CD4-positive, alpha-beta T cell treated with Interferon alpha-2 for 1 hour (primary cell): Measurements from ENCODE around the gene HSD17B4.
"Not testable (repeated sequence)": the region's sequence is repeated elsewhere in the genome, so short reads cannot be mapped to it uniquely, and the experiment has no call there.

Source experiments
- DNase-seq, 2 donors: peaks; one replicate each; pipeline ENCODE4 v3.0.0-alpha.2; 2020 to 2022

HSD17B4 gene, protein sequence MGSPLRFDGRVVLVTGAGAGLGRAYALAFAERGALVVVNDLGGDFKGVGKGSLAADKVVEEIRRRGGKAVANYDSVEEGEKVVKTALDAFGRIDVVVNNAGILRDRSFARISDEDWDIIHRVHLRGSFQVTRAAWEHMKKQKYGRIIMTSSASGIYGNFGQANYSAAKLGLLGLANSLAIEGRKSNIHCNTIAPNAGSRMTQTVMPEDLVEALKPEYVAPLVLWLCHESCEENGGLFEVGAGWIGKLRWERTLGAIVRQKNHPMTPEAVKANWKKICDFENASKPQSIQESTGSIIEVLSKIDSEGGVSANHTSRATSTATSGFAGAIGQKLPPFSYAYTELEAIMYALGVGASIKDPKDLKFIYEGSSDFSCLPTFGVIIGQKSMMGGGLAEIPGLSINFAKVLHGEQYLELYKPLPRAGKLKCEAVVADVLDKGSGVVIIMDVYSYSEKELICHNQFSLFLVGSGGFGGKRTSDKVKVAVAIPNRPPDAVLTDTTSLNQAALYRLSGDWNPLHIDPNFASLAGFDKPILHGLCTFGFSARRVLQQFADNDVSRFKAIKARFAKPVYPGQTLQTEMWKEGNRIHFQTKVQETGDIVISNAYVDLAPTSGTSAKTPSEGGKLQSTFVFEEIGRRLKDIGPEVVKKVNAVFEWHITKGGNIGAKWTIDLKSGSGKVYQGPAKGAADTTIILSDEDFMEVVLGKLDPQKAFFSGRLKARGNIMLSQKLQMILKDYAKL

DNA sequence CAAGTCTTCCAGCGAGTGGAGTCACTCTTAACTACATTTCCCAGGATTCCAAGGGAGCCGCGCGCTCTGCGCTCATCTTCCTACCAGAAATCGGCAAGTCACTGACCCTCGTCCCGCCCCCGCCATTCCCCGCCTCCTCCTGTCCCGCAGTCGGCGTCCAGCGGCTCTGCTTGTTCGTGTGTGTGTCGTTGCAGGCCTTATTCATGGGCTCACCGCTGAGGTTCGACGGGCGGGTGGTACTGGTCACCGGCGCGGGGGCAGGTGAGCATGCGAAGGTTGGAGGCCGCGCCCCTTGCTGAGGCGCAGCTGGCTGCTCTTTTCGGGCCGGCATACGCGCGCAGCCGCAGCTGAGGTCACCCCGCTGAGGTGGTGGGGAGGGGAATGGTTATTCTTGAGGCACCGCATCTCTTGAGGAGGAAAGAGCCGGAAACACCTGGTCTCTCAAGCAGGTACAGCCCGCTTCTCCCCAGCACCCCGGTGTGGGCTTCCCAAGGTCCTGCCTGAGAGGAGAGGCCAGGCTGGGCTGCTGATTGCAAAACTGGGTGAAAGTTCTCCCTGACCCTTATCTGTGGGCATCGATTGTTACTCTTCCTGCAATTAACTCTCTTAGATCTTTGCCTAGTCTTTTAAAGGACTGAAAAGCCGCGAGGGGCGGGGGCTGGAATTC, at the start of gene HSD17B4:
HSD17B4 (plus strand) TSS at position 125 of the 667 bp plus-strand sequence; CDS start at position 204, 79 bp downstream.
- peak; percentile 78 to 82 for DNase-seq

DNA sequence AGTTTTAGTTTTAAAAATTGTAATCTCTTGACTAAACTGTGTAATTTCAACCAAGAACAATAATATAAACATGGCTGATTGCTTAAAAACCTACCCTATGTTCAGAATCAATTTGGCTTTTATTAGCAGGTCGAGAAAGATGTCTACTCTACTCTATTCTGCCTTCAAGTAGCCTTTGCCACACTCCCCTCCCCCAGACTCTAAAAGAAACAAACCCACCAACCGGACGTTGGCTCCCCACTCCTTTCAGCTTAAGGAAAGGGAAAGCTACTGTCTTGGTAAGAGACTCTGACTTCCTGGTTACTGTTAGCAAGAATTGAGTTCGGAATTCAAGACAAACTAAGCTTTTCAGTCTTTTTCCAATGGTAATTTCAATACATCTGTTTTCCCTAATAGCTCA, 49.7 kb upstream of the HSD17B4 start:
- DNase-seq: no peak

DNA sequence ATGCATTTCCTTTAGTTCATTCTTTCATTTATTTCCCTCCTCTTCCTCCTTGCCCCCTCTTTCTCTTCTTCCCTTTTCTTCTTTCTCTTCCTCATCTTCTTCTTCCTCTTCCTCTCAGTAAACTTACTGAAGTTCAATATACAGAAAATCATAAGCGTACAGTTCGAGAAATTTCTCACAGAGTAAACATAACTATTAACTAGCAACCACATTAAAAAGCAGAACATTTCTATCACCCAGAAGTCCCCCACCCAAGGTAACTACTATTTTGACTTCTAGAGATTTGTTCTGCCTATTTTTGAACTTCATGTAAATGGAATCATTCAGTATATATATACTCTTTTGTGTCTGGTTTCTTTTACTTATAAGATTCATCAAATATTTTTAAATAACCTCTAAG, 48.3 kb upstream of the HSD17B4 start:
- no peak for DNase-seq

- no peak for DNase-seq
Observed at GRCh38 chr5:119405419-119405818, 46.9 kb upstream of the HSD17B4 start.

DNA sequence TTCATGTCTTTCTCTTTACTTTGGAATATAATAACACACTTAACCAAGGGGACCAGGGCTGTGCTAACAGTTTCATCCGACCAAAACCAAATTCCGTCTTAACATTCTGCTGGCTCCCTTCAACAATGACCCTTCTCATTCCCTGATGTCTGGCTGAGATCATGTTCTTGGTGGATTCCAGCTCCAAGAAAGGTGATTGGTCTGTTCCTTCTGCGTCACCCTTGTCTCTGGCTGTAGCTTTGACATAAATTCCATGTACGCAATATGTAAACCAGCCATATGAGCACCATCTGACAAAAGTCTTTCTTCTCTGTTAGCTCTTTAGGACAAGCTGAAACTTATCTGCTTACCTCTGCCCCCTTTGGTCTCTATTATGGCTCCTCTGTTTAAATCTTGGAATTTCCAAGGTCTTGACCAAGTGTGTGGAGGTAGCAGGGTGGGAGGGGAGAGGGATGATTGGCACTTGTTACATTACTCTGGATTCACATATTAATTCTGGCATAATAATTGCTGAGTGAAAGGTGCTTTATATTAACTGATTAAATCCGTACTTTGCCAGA, 45.7 kb upstream of the HSD17B4 start:
- no peak for DNase-seq

DNA sequence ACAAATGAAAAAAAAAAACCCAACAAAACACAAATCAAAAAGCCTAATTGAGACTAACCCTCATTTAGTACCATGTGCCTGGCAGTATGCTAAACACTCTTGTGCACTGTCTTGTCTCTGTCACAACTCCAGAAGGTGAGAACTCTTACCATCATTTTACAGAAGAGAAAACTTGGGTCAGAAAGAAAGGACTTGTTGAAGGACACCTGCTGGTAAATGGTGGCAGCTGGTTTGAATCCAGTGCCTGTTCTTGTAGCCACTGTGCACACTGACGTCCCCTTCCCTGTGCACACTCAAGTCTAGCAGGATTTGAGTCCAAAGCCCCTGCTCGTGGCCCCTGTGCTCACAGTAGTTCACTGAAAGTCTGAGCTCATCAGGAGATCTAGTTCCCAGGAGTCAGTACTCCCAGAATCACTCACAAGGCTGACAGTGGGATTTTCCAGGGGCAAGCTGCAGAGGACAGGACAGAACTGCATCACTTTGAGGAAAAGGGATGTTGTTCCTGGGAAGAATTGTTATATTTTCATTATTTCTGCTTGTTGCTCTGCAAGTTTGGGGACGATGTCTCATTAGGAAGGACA, 43.0 kb upstream of the HSD17B4 start:
- DNase-seq: peak in 1 of 2 donors; percentile 33

DNA sequence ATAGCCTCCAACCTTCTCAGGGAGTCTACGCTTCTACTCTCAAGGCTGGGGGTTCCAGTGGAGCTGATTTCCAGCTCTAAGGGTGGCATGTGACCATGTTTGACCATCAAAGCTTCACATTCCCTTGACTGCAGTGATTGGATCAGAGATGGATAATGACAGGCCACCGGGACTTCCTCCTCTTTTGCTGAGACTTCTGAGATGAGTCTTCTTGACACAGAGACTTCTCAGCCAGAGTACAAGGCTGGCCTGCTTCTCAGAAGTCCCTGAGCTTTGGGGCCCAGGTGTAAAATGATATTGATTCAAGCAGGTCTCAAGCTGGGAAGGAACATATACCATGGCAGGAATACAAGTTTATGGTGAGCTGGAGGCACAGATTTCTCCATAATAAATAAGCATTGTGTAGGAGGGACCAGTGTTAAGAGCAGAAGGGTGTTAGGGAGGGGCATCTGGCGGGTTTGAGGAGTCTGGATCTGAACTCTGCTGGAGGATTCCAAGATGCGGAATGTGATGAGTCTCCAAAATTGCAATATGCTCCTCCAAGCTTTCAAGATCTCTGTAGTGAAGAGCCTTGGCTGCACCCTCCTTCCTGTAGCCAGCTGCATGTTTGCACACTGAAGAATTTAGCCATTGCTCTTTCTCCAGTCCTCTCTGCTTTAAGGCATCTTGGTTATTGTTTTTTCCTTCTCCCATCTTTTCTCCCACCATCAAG, 41.7 kb upstream of the HSD17B4 start:
- DNase-seq: no peak

DNA sequence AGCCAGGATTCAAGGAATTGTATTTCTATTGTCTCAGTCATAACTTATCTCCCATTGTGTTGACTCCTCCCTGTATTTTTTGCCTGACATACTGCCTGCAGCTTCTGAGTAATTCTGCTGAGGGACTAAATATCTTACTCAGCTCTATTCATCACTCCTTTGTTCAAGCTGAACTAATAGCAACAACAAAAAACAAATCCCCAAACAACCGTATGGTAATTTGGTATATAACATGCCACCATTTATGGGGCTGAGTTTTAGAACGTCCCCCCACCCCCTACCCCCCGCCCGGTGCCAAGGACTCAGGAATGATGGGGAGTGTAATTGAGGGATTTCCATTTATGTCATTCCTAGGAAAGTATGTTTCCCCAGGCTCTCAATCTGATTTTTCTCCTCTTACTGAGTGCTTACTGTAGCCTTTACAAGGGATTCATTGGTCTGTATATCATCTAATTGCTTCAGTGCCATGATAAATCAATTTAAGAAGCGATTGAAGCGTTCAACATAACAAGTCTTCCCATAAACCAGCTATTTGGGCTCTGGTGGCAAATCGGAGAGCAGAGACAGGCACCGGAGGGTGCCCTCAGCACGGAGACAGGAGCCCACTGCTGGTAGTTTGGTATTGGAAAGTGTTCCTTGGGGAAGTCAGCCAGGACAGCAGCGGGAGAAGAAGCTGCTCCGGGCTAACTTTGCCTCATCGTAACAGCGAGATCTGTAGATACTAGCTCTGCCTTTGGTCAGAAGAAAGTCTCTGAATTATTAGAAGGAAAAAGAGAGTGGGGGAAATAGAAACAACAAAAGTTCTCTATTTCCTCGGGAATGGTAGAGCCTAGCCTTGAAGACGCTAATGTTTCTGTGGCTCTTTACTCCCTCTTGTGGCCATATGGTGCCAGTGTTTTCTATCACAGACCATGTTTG, 40.7 kb upstream of the HSD17B4 start:
- DNase-seq: peak; percentile 74 to 84

GRCh38 chr5:119412279-119413227, 39.7 kb upstream of the HSD17B4 start:
- no peak for DNase-seq

GRCh38 chr5:119414124-119414734, 38.1 kb upstream of the HSD17B4 start:
- peak in 1 of 2 donors; percentile 46 for DNase-seq

DNA sequence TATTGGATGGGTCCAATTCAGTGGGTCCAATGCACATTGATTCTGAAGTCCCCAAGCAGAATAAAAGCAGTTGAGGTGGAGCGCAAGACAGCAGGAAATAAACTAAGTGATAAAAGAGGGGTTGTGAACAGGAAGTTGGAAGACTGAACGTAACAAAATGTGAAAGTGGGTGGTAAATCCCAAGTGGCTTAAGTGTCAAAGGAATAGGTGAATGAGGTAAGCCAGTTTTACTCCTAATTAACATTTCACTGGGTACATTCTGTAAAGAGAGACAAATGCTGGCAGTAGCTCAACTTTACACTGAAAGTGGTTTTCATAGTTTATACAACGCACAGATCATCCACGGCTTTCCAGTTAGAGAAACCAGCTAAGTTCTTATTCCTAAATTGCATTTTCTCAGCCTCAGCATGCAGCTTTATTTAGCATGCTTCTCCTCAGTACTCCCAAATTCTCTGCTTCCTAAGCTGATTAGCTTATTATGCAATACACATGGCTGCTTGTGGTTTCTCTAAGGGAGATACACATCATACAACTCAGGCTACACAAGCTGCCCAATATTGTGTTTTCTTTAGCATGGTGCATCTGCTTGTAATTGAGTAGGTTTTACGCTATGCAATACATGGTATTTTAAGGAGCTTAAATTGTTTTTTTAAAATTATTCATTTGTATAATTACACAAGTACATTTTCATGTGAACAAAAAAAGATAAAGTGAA, 34.2 kb upstream of the HSD17B4 start:
- no peak for DNase-seq

DNA sequence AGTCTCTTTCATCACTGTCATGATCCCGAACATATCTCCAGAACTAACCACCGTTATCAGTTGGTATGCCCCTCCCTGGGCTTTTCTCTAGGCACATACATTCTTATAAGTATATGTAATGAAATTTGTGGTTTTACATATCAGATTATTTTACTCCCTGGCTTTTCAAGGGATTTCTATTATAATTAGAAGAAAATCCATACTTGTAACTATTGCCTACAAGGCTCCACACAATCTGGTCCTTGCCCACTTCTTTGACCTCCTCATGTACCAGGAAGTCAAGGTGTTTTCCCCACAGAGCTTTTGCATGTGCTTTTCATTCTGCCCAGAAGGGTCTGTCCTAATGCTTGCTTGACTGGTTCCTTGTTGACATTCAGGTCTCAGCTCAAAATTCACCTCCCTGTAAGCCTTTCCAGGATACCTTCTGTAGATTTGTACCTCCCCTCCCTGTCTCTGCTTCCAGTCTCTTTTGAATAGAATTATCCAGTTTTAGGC, 33.6 kb upstream of the HSD17B4 start:
- peak in 1 of 2 donors; percentile 9 for DNase-seq

DNA sequence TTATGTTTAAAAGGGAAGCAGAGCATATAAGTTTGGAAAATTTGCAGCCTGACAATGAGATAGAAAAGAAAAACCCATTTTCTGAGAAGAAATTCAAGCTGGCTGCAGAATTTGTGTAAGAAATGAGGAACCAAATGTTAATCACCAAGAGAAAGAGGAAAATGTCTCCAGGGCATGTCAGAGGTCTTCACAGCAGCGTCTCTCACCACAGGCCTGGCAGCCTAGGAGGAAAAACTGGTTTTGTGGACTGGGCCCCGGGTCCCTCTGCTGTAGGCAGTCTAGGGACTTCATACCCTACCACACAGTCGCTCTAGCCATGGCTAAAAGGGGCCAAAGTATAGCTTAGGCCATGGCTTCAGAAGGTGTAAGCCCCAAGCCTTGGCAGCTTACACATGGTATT, 32.1 kb upstream of the HSD17B4 start:
- no peak for DNase-seq

DNA sequence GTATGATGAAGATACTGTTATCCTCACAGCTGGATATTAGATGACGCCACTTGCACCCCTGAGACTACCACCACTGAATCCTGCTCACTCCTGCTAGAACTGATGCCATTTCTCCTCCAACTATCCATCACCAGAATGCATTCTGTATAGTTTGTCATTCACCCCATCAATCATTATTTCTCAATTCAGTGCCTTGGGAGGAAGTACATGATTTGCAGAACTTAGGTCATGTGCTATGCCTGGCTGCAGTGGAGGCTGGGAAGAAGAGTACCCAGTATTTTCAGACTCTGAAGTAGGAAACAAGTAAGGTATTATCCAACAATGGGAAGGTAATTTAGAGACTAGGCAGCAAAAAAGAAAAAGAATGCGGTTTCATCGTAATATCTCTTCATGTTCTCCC, 26.2 kb upstream of the HSD17B4 start:
- DNase-seq: no peak

GRCh38 chr5:119427060-119427459, 25.2 kb upstream of the HSD17B4 start:
- no peak for DNase-seq

- not testable (repeated sequence) for DNase-seq
Observed at GRCh38 chr5:119427596-119427995, 24.7 kb upstream of the HSD17B4 start.

GRCh38 chr5:119428166-119428565, 24.1 kb upstream of the HSD17B4 start:
- not testable (repeated sequence) for DNase-seq

- DNase-seq: not testable (repeated sequence)
Observed at GRCh38 chr5:119428574-119428973, 23.7 kb upstream of the HSD17B4 start.
